GM12864 (cell line): Measurements from ENCODE around the gene HRH3.

Experiments used
- DNase-seq: peaks from one replicate; pipeline ENCODE4 v3.0.0-alpha.2; 2011; ENCODE audit warnings: low read depth
- H3K4me3 ChIP-seq: 2 replicates; pipeline ENCODE4 v1.5.1; 2011; ENCODE audit warnings: mild to moderate bottlenecking, low read depth, low read length, control low read depth
- TF ChIP-seq, protein P1 (sequence below): IDR thresholded peaks from 2 replicates; pipeline ENCODE4 v1.5.1; 2011; ENCODE audit warnings: low read depth, mild to moderate bottlenecking, moderate library complexity, low read length, control low read depth, inconsistent platforms; ENCODE audit errors: missing control alignments

Gene HRH3

DNA sequence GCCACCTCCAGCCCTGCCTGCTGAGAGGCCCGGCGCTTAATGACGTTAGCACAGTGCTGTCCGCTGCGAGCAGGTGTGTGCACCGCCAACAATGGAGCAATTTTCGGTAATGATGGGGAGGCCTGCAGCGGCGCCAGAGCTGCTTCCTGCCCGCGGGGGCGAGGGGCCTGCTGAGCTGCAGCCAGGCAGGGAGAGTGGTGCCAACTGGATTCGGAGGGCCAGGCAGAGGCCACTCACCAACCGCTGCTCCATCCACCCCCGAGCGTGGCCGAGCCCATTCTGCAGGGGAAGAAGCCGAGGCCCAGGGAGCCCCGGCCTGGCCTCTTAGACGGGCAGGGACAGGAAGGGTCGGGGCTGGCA lies 9.6 kb downstream of the HRH3 start:
- DNase-seq = no peak
- TF ChIP-seq, protein P1, sequence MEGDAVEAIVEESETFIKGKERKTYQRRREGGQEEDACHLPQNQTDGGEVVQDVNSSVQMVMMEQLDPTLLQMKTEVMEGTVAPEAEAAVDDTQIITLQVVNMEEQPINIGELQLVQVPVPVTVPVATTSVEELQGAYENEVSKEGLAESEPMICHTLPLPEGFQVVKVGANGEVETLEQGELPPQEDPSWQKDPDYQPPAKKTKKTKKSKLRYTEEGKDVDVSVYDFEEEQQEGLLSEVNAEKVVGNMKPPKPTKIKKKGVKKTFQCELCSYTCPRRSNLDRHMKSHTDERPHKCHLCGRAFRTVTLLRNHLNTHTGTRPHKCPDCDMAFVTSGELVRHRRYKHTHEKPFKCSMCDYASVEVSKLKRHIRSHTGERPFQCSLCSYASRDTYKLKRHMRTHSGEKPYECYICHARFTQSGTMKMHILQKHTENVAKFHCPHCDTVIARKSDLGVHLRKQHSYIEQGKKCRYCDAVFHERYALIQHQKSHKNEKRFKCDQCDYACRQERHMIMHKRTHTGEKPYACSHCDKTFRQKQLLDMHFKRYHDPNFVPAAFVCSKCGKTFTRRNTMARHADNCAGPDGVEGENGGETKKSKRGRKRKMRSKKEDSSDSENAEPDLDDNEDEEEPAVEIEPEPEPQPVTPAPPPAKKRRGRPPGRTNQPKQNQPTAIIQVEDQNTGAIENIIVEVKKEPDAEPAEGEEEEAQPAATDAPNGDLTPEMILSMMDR = no peak
- H3K4me3 ChIP-seq = no peak overlapping the region

DNA sequence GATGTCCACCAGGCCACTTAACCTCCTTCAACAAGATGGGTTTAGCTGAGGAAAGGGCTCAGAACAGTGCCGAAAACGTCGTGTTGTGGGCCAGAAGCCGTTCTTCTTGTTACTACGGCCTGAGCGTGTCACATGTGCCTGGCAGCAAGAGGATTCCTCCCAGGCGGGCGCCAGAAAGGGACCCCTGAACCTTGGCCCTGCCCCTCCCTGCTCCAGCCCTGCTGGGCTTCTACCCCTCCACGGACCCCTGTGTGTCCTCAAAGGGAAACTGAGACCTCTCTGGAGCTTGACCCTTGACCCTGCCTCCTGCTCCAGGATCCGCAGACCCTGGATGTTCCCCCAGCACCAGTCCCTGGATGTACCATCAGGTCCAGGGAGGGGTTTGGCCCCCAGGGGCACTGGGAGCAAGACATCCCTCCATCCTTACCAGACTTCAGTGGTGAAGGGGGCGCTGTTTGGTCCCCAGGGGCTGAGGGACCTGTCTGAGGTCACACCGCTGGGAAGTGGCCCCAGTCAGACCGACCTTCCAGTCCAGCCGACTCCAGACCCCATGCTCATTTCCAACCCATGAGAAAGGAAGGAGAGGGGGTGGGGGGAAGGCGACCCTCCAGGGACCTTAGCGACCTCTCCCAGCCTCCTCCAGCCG lies 10.1 kb downstream of the HRH3 start:
- no peak overlapping the region for H3K4me3 ChIP-seq
- no peak for DNase-seq
- TF ChIP-seq, protein P1 = no peak

DNA sequence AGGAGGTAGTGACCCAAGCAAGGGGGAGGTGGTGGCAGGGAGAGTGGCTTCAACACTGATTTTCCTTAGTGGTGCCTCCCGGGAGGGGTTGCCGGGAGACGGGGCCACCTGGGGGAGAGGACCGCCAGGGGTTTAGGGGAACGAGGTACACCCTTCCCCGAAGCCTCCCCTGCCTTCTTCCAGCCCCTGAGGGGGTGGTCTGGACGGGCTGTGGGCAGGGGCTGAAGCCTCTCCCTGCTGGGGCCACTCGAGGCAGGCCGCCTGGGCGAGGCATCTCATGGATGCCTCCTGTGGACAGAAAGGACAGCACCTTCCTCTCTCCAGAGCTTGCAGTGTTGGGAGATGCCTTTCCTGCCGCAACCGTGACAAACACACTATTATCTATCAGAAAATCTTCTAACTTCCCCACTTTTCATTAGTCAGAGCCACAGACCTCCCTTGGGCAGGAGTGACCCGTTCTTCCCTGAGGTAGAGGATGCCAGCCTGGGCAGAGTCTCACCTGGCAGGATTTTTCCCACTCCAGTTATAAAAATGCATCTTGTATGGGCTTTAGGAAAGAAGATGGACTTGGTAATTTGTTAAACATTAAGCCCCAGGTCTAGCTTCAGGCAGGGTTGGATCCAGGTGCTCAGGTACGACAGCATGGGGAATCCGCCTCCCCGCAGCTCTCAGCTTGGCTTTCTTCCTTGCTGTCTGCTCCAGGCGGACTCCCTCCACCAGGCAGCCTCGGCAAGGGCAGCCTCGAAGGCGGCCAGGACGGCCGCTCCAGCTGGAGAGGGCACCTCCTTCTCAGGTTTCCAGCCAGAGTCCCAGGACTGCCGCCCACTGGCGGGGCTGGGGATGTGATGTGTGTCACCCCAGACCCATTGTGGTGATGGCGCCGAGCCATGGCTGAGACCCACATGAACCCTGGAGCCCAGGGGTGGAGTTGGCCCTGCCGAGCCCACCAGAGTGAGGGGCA lies 11.0 kb downstream of the HRH3 start:
- DNase-seq = no peak

DNA sequence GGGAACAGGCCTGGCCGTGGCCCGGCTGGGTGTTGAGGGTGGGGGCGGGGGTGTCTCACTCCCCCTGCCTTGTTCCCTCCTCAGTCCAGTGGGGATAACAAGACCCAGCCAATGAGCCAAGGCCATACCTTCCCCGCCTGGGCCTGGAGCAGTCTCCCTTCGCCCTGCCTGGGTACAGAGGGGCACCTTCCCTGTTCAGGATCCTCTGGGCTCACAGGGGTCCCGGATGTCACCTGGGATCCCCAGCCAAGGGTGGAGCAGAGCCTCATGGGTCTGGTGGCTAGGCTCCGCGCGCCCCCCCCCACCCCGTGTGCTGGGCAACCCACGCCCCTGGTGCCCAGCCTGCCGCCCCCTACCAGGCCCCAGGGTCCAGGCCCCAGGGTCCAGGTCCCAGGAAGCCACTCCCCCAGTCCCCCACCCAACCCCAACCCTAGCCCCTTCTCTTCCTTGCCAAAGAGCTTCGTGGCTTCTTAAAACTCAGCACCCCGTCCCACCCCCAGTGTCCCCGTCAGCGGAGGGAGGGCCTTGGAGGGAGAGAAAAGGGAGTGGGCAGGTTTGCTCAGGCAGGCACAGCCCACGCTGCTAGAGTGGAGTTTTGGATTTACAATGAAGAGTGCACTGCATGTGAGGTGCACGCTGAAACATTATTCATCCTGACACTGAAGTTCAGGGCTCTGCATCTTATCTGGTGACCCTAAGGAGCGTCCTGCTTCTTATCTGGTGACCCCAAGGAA lies 11.8 kb downstream of the HRH3 start:
- DNase-seq = no peak
- TF ChIP-seq, protein P1 = no peak
- no peak overlapping the region for H3K4me3 ChIP-seq

More for the DNA sequence above, 11.0 kb downstream of the HRH3 start:
- TF ChIP-seq, protein P1 = no peak
- no peak overlapping the region for H3K4me3 ChIP-seq

DNA sequence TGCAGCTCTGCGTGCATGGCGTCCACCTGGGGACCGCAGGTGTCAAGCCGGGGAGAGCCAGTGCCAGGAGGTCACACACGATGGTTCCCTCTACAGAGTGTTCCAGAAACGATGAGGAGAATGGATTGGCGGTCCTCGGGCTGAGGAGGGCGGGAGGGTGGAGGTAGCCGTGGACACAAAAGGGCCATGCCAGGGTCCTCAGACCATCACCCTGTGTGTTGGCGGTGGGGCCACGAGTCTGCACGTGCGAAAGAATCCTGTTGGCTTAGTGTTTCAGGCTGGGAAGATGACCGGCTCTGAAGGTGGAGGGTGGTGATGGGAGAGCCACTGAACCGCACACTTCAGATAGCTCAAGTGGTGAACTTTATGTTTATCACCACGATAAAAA lies 13.7 kb downstream of the HRH3 start:
- no peak overlapping the region for H3K4me3 ChIP-seq
- TF ChIP-seq, protein P1 = no peak
- no peak for DNase-seq

DNA sequence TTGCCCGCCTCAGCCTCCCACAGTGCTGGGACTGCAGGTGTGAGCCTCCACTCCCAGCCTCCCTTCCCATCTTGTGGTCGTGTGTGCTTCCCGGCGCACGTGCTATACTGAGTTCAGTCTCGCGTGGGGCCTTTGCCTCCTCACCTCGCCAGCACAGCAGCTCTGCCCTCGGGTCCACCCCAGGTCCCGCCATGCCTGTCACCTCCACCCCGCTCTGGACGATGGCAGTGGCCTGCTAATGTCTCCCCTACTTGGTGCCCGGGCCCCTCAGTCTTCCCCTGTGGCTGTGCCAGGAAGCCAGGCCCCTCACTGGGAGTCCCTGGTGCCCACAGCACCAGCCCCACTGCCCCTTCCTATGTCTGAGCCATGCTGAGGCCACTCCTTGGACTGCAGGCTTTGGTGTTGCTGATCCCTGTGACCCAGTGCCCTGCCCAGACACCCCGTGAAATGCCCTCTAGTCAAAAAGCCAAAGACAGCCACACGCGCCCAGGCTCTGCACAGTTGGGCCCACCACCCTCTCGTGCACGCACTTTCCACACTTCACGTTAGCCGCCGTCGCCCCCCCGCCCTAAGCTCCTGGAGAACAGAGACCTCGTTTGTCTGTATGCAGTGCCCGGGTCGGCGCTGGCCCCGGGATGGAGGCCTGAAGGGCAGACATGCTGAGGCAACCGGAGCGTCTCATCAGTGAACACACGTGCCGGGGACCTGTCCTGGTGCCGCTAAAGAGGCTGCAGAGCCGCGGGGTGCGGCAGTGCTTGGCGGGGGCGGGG lies 14.3 kb downstream of the HRH3 start:
- DNase-seq = no peak
- H3K4me3 ChIP-seq = no peak overlapping the region
- TF ChIP-seq, protein P1 = no peak
